NCI-H774 (cell line): Measurements from ENCODE around the gene LRRC47.

ENCODE experiments used
- DNase-seq: peaks from one replicate; lab custom pipeline; 2025; lab: John Stamatoyannopoulos, UW

Gene LRRC47

DNA sequence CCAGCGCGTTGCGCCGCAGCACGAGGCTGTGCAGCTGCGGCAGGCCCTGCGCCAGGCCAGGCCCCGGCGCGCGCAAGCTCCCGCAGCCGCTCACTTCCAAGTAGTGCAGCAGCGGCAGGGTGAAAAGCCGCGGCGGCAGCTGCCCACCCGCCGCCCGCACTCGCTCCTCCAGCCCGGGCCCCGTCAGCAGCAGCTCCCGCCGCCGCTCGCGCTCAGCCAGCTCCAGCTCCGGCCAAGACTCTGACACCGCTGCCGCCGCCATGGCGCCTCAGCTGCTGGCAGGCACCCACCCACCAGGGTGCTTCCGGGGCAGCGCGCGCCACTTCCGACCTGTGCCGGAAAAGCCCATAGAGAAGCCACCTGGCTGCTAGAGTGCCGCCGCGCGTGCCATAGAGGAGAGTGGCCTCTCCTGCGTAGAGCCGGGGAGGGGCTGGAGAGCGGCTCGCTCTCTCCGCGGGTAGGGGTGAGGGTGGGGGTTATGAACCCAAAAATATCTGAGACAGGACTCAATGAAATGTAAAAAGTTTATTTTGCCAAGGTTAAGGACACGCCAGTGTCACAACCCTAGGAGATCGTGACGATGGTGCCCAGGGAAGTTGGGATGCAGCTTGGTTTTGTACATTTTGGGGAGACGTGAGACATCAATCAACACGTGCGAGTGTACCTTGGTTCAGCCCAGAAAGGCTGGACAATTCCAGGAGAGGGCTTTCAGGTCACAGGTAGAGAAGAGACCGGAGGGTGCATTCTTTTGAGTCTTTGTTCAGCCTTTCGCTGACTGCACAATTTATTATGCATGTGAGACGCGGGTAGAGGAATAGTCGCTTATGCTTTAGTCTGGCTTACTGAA is at the start of gene LRRC47:
Gene LRRC47, minus strand, starts transcription at position 284 of the 847 bp plus-strand sequence. Its CDS starts 22 bp downstream, at position 262.
- DNase-seq, result peak; percentile 75

DNA sequence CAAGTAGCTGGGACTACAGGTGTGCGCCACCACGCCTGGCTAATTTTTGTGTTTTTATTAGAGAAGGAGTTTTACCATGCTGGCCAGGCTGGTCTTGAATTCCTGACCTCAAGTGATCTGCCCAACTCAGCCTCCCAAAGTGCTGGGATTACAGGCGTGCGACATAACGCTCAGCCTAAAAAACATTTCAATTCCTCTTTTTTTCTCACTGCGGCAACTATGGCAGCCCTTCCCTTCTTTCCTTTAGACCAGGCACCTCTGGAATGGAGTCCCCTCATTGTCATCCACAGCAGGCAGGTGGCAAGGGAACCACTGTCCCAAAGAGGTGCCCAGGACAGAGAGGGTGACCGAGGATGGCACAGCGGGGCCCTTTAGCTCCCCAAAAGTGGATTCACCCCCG is 46.6 kb upstream of the LRRC47 start:
- DNase-seq, result no peak

DNA sequence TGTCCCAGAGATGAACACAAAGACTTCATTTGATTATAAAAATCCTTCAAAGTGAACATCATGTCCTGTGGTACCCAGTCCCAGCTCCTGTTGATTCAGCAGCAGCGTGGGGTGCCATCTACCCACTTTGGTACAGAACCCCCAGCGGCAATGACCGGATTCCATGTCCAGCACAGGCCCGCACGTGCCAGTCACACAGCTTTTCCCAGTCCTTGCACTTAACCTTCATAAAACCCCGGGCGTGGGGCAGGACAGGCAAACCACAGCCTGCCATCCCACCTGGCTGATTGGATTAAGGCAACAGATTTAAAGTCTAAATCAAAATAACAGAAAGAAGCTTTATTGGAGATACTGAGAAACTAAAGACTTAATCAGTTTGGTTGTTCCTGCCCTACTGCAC is 45.2 kb upstream of the LRRC47 start:
- DNase-seq, result no peak

GRCh38 chr1:3838788-3839187 is 42.5 kb upstream of the LRRC47 start:
- no peak for DNase-seq

GRCh38 chr1:3837685-3838084 is 41.4 kb upstream of the LRRC47 start:
- no peak for DNase-seq

- no peak for DNase-seq
Observed at GRCh38 chr1:3837200-3837599, 40.9 kb upstream of the LRRC47 start.

- no peak for DNase-seq
Observed at GRCh38 chr1:3836421-3836820, 40.1 kb upstream of the LRRC47 start.

- no peak for DNase-seq
Observed at GRCh38 chr1:3834701-3835100, 38.4 kb upstream of the LRRC47 start.

- DNase-seq, result no peak
Observed at GRCh38 chr1:3831689-3832088, 35.4 kb upstream of the LRRC47 start.

DNA sequence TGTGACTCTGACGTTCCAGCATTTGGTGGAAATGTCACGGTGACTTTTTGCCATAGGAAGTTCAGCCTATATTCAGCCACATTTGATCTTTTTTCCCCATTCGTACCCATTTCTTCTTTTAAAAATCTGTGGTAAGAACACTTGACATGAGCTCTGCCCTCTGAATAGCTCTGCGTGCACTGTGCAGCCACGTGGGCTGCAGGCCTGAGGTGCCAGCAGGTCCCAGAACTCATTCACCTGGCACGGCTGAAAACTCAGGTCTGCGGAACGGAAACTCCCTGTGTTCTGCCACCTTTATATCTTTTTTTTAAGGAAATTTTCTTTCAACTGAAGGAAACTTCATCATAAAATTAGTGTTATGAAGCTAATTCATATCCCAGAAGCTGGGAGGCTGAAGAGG is 32.1 kb upstream of the LRRC47 start:
- DNase-seq, result no peak

GRCh38 chr1:3827813-3828307 is 31.6 kb upstream of the LRRC47 start:
- DNase-seq, result no peak

DNA sequence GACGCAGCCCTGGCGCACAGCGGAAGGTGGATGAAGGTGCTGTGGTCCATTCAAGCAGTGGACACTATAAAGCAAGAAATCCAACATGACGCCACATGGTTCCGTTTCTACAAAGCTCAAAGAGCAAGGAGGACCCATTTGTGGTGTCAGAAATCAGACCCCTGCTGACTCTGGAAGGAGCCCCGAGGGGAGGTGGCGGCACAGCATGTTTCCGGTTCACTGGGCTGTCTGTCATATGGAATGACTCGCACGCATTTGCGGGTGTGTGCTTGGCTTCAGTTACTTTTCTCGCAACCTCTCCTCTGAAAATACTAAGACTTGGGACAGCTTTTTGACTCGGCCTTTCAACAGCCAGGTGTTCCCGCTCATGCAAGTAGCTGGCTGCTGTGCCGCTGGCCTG is 29.1 kb upstream of the LRRC47 start:
- DNase-seq, result no peak

- DNase-seq, result no peak
Observed at GRCh38 chr1:3824650-3825049, 28.4 kb upstream of the LRRC47 start.

- no peak for DNase-seq
Observed at GRCh38 chr1:3822421-3822820, 26.1 kb upstream of the LRRC47 start.

DNA sequence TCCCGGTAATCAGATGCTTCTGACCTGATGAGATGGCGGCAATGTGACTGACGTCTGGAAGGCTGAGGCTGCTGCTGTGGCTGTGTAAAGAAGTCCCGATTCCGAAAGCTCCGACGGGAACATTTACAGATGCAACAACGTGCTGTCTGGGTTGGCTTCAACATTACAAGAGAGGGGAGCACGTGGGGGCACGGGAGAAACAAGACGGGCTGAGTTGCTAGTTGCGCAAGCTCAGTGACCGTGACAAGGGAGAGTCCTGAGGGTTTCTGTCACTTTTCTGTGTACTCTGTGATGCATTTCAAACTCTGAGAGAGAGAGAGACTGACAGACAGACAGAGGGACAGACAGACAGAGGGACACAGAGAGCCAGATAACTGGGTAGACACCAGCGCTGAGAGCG is 25.6 kb upstream of the LRRC47 start:
- no peak for DNase-seq

DNA sequence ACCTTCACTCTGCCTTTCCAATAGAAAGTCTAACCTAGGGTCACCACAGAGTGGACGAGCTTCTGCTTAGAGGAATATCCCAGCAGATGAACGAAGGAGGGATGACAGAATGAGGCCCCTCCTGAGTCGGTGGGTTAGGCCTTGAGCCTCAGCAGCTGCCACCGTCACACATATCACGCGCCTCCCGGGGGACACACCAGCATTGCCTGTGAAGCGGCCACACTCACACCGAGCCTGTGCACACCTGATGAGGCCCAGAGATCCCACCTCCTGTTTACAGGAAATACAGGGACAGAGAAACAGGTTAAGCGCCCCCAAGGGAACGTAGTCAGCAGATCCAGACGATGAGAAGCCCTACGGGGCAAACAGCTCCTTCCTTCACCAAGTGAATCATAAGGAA is 25.1 kb upstream of the LRRC47 start:
- DNase-seq, result no peak

GRCh38 chr1:3821004-3821403 is 24.7 kb upstream of the LRRC47 start:
- no peak for DNase-seq

DNA sequence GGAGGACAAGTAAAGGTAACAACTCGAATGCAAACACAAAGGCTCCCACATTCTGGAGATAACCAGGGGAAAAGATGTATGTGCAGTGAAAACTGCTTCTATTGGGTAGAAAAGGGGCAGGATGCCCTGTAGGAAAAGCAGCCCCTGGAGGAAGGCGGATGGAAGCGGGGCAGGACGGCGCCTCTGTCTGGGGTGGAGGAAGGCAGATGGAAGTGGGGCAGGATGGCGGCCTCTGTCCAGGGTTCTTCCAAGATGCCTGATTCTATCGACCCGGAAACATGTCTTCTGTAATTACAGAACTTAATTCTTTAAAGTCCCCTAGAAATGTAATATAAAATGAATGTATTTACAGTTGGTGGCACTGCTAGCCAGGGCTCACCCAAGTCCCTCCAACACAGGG is 24.0 kb upstream of the LRRC47 start:
- no peak for DNase-seq

DNA sequence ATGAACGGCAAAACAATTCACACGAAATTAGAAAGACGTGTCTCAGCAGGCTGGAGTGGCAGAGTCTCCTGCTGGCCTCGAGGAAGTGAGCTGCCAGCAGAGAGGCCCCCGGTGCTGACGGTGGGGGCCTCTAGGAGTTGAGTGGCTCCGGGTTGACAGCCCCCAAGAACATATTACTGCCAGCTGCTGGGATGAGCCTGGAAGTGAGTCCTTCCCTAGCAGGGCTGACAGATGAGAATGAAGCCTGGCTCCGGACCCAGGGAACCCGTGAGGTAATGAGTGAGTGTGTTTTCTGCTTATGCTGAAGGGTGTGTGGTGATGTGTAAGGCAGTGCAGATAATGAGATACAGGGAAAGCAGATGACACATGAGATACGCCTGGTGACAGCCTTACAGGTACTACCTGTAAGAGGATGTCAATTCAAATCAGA is 23.5 kb upstream of the LRRC47 start:
- DNase-seq, result no peak

DNA sequence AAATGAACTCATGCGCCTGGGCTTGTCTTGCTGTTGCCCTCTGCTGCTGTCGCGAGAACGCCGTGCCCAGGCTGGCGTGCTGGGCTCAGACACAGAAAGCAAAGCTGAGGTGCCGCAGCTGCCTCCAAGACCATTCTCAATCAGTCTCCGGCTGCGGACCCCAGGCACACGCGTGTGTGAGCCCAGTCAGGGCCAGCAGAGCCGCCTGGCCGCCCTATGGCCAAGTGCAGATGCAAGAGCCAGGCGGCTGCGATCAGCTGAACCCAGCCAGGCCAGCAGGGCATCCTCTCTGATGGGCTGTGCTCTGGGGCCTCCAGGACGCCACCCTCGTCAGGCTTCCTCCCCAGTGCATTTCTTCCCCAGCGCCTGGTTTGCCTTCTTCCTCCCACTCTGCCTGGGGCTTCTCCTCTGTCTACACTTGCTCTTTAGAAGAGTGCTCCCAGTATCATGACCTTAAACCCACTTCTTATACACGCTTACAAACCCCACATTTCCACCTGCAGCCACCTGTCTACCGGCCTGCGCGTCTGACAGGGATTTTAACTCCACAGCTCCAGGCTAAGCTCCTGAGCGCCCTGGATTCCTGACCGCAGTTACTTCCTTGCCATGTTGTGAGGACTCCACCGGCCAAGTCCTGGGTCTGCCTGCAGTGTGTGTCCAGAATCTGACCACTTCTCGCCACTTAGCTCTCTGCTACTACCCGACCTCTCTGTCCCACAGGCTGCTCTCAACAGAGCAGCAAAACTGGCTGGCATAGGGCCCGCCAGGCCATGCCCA is 21.7 kb upstream of the LRRC47 start:
- no peak for DNase-seq

DNA sequence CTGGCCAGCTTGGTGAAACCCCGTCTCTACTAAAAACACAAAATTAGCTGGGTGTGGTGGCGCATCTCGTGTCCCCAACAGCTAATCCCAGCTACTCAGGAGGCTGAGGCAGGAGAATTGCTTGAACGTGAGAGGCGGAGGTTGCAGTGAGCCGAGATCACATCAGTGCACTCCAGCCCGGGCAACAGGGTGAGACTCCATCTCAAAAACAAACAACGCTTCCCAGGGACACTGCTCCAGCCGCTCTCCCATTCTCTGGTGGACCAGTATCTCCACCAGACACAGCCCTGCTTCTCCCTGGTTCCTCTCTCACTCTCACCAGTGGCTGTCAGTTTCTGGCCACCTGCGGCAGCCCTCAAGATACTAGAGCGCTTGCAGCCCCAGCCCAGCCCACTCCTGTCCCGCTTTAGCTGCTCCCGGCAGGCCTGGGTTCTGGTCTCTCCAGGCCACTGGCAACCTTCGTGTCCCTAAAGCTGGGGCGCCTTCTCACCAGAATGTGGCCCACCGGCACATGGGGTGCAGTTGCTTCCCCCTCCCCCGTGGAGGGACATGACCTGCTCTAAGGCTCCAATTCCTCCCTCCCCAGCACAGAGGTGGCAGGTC is 20.9 kb upstream of the LRRC47 start:
- no peak for DNase-seq

GRCh38 chr1:3816331-3817137 is 20.2 kb upstream of the LRRC47 start:
- DNase-seq, result no peak
